Trophoblast cell (in vitro differentiated cells and primary cell): ENCODE measurements around the gene MAEA.
A peak's percentile ranks its signal among the peaks of the same experiment; 100 is the strongest.

Experiments used
- DNase-seq, 2 donors: peaks; one replicate each; pipeline ENCODE4 v3.0.0-alpha.2; 2016
- H2AFZ ChIP-seq: 2 replicates; pipeline ENCODE4 v1.6.1; 2013; ENCODE audit warnings: low read length, moderate library complexity, mild to moderate bottlenecking; ENCODE audit not compliant: insufficient read depth, poor library complexity
- H2AK5ac ChIP-seq: 2 replicates; pipeline ENCODE4 v1.6.1; 2013; ENCODE audit warnings: mild to moderate bottlenecking, low read length
- H2BK120ac ChIP-seq: 2 replicates; pipeline ENCODE4 v1.6.1; 2013; ENCODE audit warnings: low read length, mild to moderate bottlenecking, moderate library complexity; ENCODE audit not compliant: insufficient read depth, poor library complexity
- H2BK12ac ChIP-seq: 2 replicates; pipeline ENCODE4 v1.6.1; 2013; ENCODE audit warnings: mild to moderate bottlenecking, low read length, moderate library complexity
- H2BK5ac ChIP-seq: 2 replicates; pipeline ENCODE4 v1.6.1; 2013; ENCODE audit warnings: low read length, low read depth, moderate library complexity, mild to moderate bottlenecking; ENCODE audit not compliant: poor library complexity
- H3K14ac ChIP-seq: 2 replicates; pipeline ENCODE4 v1.6.1; 2013; ENCODE audit warnings: mild to moderate bottlenecking, low read length
- H3K18ac ChIP-seq: 2 replicates; pipeline ENCODE4 v1.6.1; 2013; ENCODE audit warnings: mild to moderate bottlenecking, low read length
- H3K23ac ChIP-seq: 2 replicates; pipeline ENCODE4 v1.6.1; 2013; ENCODE audit warnings: low read length
- H3K27ac ChIP-seq: 2 replicates; pipeline ENCODE4 v1.5.1; 2013; ENCODE audit warnings: low read depth, mild to moderate bottlenecking, inconsistent platforms, low read length, moderate library complexity
- H3K27me3 ChIP-seq: 2 replicates; pipeline ENCODE4 v1.6.1; 2013; ENCODE audit warnings: inconsistent platforms, mild to moderate bottlenecking, low read length, moderate library complexity; ENCODE audit not compliant: insufficient read depth
- H3K36me3 ChIP-seq, 2 experiments: 1 replicate in 1 of 2; 2 replicates in 1 of 2; pipeline ENCODE4 v1.6.1; 2013; ENCODE audit warnings: low read length in 2 of 2, mild to moderate bottlenecking in 2 of 2, moderate library complexity in 1 of 2; ENCODE audit not compliant: insufficient read depth in 2 of 2, control insufficient read depth in 1 of 2
- H3K4ac ChIP-seq: 2 replicates; pipeline ENCODE4 v1.6.1; 2013; ENCODE audit warnings: low read depth, mild to moderate bottlenecking, low read length, moderate library complexity
- H3K4me1 ChIP-seq, 2 experiments: 1 replicate in 1 of 2; 2 replicates in 1 of 2; pipeline ENCODE4 v1.6.1; 2013; ENCODE audit warnings: low read length in 2 of 2, mild to moderate bottlenecking in 2 of 2, moderate library complexity in 1 of 2; ENCODE audit not compliant: insufficient read depth in 2 of 2, control insufficient read depth in 1 of 2
- H3K4me2 ChIP-seq: 2 replicates; pipeline ENCODE4 v1.6.1; 2013; ENCODE audit warnings: inconsistent platforms, mild to moderate bottlenecking, low read length, moderate library complexity
- H3K4me3 ChIP-seq: 2 replicates; pipeline ENCODE4 v1.5.1; 2013; ENCODE audit warnings: mild to moderate bottlenecking, low read depth, low read length, inconsistent platforms
- H3K79me1 ChIP-seq: one replicate; pipeline ENCODE4 v1.6.1; 2013; ENCODE audit warnings: low read length
- H3K79me2 ChIP-seq: 2 replicates; pipeline ENCODE4 v1.6.1; 2013; ENCODE audit warnings: low read length, mild to moderate bottlenecking; ENCODE audit not compliant: control insufficient read depth, insufficient read depth, poor library complexity
- H3K9ac ChIP-seq: 2 replicates; pipeline ENCODE4 v1.6.1; 2013; ENCODE audit warnings: mild to moderate bottlenecking, low read length
- H3K9me3 ChIP-seq: 2 replicates; pipeline ENCODE4 v1.6.1; 2013; ENCODE audit warnings: low read depth, mild to moderate bottlenecking, control low read depth, inconsistent platforms, low read length; ENCODE audit not compliant: insufficient read depth
- H4K12ac ChIP-seq: 2 replicates; pipeline ENCODE4 v1.6.1; 2013; ENCODE audit warnings: low read depth, mild to moderate bottlenecking, low read length, moderate library complexity
- H4K8ac ChIP-seq: 2 replicates; pipeline ENCODE4 v1.6.1; 2013; ENCODE audit warnings: low read depth, mild to moderate bottlenecking, low read length, moderate library complexity
- H4K91ac ChIP-seq: one replicate; pipeline ENCODE4 v1.6.1; 2013; ENCODE audit warnings: low read depth, mild to moderate bottlenecking, low read length, moderate library complexity
- WGBS: extraction: QIAGEN DNeasy Blood & Tissue Kit; methylation state at CpG from one replicate; pipeline ENCODE4 v1.1.7; 2013; ENCODE audit warnings: missing lambda C conversion rate; ENCODE audit not compliant: insufficient read length, insufficient coverage; ENCODE audit errors: extremely low coverage; 5-methylcytosine and 5-hydroxymethylcytosine counted together

Gene MAEA

GRCh38 chr4:1325176-1325480 is 35.4 kb downstream of the MAEA start:
- H2AFZ ChIP-seq, result no peak overlapping the region
- no peak overlapping the region for H3K4me2 ChIP-seq
- DNase-seq, result no peak
- WGBS, result no CpG with 5 or more reads among the region's 11 CpGs
- H3K4me1 ChIP-seq, result peaks cover 0 to 3% of the 10 kb centered on the region in 2 experiments
- H2BK5ac ChIP-seq, result no peak overlapping the region
- H3K27me3 ChIP-seq, result no peaks in the 10 kb centered on the region
- peaks cover 4% of the 10 kb centered on the region for H3K9me3 ChIP-seq
- no peak overlapping the region for H3K9ac ChIP-seq
- H3K4me3 ChIP-seq, result no peak overlapping the region
- no peak overlapping the region for H2BK120ac ChIP-seq
- no peak overlapping the region for H3K23ac ChIP-seq
- H3K14ac ChIP-seq, result no peak overlapping the region
- no peak overlapping the region for H3K18ac ChIP-seq
- no peaks in the 10 kb centered on the region for H3K79me2 ChIP-seq
- no peak overlapping the region for H2AK5ac ChIP-seq
- H3K36me3 ChIP-seq, result peaks cover 75 to 77% of the 10 kb centered on the region in 2 experiments
- no peak overlapping the region for H4K91ac ChIP-seq
- H4K12ac ChIP-seq, result no peak overlapping the region
- no peaks in the 10 kb centered on the region for H3K79me1 ChIP-seq
- H4K8ac ChIP-seq, result no peak overlapping the region
- no peak overlapping the region for H3K4ac ChIP-seq
- no peak overlapping the region for H3K27ac ChIP-seq
- H2BK12ac ChIP-seq, result no peak overlapping the region

GRCh38 chr4:1325681-1326635 is 36.3 kb downstream of the MAEA start:
- DNase-seq, result no peak
- Histone ChIP-seq H3K79me1 (no peaks in the 10 kb centered on the region), H3K27ac (no peak overlapping the region), H3K4me1 (peaks cover 0 to 3% of the 10 kb centered on the region in 2 experiments), H3K18ac (no peak overlapping the region), H4K8ac (no peak overlapping the region), H3K4ac (no peak overlapping the region), H2BK5ac (no peak overlapping the region), H3K23ac (no peak overlapping the region), H3K4me2 (no peak overlapping the region), H3K4me3 (no peak overlapping the region), H3K27me3 (no peaks in the 10 kb centered on the region), H3K79me2 (no peaks in the 10 kb centered on the region), H2AK5ac (no peak overlapping the region), H2BK120ac (no peak overlapping the region), H3K9me3 (peaks cover 4% of the 10 kb centered on the region), H4K91ac (no peak overlapping the region), H3K36me3 (peaks cover 80 to 82% of the 10 kb centered on the region in 2 experiments), H4K12ac (no peak overlapping the region), H2AFZ (no peak overlapping the region), H3K14ac (no peak overlapping the region), H3K9ac (no peak overlapping the region), H2BK12ac (no peak overlapping the region)
- no CpG with 5 or more reads among the region's 35 CpGs for WGBS

DNA sequence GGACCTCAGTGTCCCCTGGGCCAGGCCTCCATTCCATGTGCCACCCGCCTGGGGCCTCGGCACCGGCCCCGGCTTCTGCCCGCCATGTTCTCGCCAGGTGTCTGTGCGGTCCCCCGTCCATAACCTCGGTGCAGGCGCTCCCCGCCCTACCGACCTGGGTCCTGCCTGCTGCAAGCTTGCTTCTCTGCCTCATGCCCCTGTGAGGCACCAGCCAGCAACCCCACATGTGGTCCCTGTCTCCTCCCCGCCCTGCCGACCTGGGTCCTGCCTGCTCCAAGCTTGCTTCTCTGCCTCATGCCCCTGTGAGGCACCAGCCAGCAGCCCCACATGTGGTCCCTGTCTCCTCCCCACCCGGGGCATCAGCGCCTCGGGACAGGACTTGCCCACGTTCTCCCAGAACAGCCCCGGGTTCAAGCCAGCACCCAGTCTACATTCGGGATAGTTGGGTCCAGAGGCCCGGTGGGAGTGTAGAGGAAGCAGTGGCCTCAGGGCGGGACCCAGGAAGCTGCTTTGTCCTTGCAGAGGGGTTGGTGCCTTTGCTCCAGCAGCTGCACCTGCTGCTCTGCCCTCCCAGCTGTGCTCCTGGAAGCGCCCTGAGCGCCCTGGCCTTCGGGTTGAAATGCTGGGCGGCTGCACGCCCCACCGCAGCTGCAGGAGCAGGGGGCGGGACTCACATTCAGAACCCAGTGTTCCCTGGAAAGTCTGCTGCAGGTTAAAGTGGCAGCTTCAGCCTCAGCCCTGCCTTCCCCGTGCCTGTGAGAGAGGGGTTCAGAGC is 37.2 kb downstream of the MAEA start:
- Histone ChIP-seq H4K91ac (no peak overlapping the region), H3K4me3 (no peak overlapping the region), H2AFZ (no peak overlapping the region), H3K9ac (no peak overlapping the region), H3K79me2 (no peaks in the 10 kb centered on the region), H3K27ac (no peak overlapping the region), H4K8ac (no peak overlapping the region), H3K4me2 (no peak overlapping the region), H3K4ac (no peak overlapping the region), H3K9me3 (peaks cover 6% of the 10 kb centered on the region), H3K18ac (no peak overlapping the region), H4K12ac (no peak overlapping the region), H2BK120ac (no peak overlapping the region), H3K79me1 (no peaks in the 10 kb centered on the region), H2BK5ac (no peak overlapping the region), H3K27me3 (no peaks in the 10 kb centered on the region), H3K4me1 (peaks cover 0 to 3% of the 10 kb centered on the region in 2 experiments), H3K36me3 (peaks cover 82 to 86% of the 10 kb centered on the region in 2 experiments), H2BK12ac (no peak overlapping the region), H3K23ac (no peak overlapping the region), H3K14ac (no peak overlapping the region), H2AK5ac (no peak overlapping the region)
- no CpG with 5 or more reads among the region's 30 CpGs for WGBS
- DNase-seq, result no peak

- DNase-seq, result peak; percentile 51 to 72
- Histone ChIP-seq H3K4me2 (no peak overlapping the region), H3K79me1 (no peaks in the 10 kb centered on the region), H3K27ac (no peak overlapping the region), H4K12ac (no peak overlapping the region), H2BK5ac (no peak overlapping the region), H2BK120ac (no peak overlapping the region), H2AFZ (no peak overlapping the region), H3K18ac (no peak overlapping the region), H3K9me3 (peaks cover 6% of the 10 kb centered on the region), H4K91ac (no peak overlapping the region), H4K8ac (no peak overlapping the region), H2AK5ac (no peak overlapping the region), H3K4me1 (peaks cover 0 to 3% of the 10 kb centered on the region in 2 experiments), H3K23ac (no peak overlapping the region), H3K9ac (no peak overlapping the region), H3K36me3 (peaks cover 80 to 82% of the 10 kb centered on the region in 2 experiments), H3K14ac (no peak overlapping the region), H3K79me2 (no peaks in the 10 kb centered on the region), H3K27me3 (no peaks in the 10 kb centered on the region), H3K4ac (no peak overlapping the region), H3K4me3 (no peak overlapping the region), H2BK12ac (no peak overlapping the region)
- no CpG with 5 or more reads among the region's 33 CpGs for WGBS
Observed at GRCh38 chr4:1327526-1328266, 38.0 kb downstream of the MAEA start.
